Measurements from ENCODE around the gene RBM10. TPM values are rescaled to one million over a fixed set of nuclear protein-coding genes. Genes with fewer than 3 reads are reported as not detected.

RBM10 gene
- total and polyA plus RNA-seq, 2 of the 13 experiments (the other 11 are each of a cell fraction or from before 2014, with no cell fraction given): 15.9 to 43.1 TPM

DNA sequence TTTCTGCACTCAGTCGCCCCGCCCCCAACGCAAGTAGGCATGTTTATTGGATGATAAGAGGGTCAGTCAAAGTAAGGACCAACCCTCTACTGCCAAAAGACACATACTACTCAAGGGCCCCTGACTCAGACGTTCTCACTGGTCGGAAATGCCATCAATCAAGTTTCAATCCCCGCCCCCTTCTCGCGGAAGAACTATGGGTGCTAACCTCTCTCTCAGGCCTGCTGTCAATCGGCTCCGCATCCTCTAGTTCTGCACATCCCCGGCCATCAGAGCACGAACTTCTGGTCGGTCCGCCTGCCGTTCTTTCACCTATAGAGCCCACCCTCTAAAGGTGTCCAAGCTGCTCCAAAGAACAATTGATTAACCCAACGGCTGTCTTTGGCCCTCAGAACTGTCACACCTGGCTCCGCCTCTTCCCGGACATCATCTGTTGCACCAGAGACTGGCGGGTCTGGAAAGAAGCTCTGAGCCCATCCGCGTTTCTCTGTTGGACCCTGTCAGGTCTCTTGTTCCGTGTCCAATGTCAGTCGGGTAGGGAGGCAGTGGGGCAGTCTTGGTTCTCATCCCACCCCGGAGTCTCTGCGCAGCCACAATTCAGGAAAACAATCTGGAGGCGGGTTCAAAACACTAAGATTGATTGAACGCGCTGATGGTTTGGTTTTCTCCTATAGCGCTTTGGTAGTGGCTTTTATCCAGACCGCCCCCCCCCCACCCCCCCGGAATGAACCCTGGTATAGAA is 15.7 kb upstream of the RBM10 start (continued):
- TF ChIP-seq TEAD2 (CRISPR knock-in tag; IDR thresholded peaks at IDR 0.05) (no peak), ETV6 (CRISPR knock-in tag; conservative IDR thresholded peaks at IDR 0.05) (no peak), TAF1 (CRISPR knock-in tag; IDR thresholded peaks at IDR 0.05) (peak; percentile 56), SMARCC2 (IDR thresholded peaks at IDR 0.05) (no peak), PLRG1 (conservative IDR thresholded peaks at IDR 0.05) (no peak), NCOA1 (CRISPR knock-in tag; IDR thresholded peaks at IDR 0.05) (no peak), ZSCAN25 (CRISPR knock-in tag; IDR thresholded peaks at IDR 0.05) (no peak), ZNF614 (CRISPR knock-in tag; IDR thresholded peaks at IDR 0.05; ENCODE audit: borderline replicate concordance) (0 out of 2 replicates have a peak, but pooled peaks have one; percentile 34), CBFB (CRISPR knock-in tag; IDR thresholded peaks at IDR 0.05) (no peak), YEATS2 (CRISPR knock-in tag; IDR thresholded peaks at IDR 0.05; ENCODE audit: borderline replicate concordance) (peak; percentile 93), ZNF781 (CRISPR knock-in tag; IDR thresholded peaks at IDR 0.05; ENCODE audit: borderline replicate concordance, not compliant biosample characterization) (no peak), ARHGAP35 (CRISPR knock-in tag; IDR thresholded peaks at IDR 0.05; ENCODE audit: borderline replicate concordance) (no peak), GABPB1 (CRISPR knock-in tag; IDR thresholded peaks at IDR 0.05) (peak; percentile 49), ZBTB20 (CRISPR knock-in tag; IDR thresholded peaks at IDR 0.05; ENCODE audit: borderline replicate concordance, low read depth) (no peak), ZNF430 (CRISPR knock-in tag; IDR thresholded peaks at IDR 0.05) (no peak), ZNF773 (CRISPR knock-in tag; IDR thresholded peaks at IDR 0.05; ENCODE audit: borderline replicate concordance) (no peak), ZBTB44 (CRISPR knock-in tag; IDR thresholded peaks at IDR 0.05) (no peak), GABPA (IDR thresholded peaks at IDR 0.05; ENCODE audit: low read depth, low read length) (peak; percentile 22; the same call in 1 of the 2 replicates), GABPA (CRISPR knock-in tag; IDR thresholded peaks at IDR 0.05; ENCODE audit: low read depth) (peak; percentile 73), HNRNPK (IDR thresholded peaks at IDR 0.05; ENCODE audit: low read depth, low read length, poor library complexity, severe bottlenecking) (no peak), FLYWCH1 (CRISPR knock-in tag; IDR thresholded peaks at IDR 0.05) (no peak), ZBTB38 (CRISPR knock-in tag; IDR thresholded peaks at IDR 0.05) (no peak), NAIF1 (CRISPR knock-in tag; IDR thresholded peaks at IDR 0.05; ENCODE audit: borderline replicate concordance) (no peak), ZNF337 (CRISPR knock-in tag; IDR thresholded peaks at IDR 0.05; ENCODE audit: borderline replicate concordance, low read depth) (no peak)
- TF ChIP-seq, protein P1, sequence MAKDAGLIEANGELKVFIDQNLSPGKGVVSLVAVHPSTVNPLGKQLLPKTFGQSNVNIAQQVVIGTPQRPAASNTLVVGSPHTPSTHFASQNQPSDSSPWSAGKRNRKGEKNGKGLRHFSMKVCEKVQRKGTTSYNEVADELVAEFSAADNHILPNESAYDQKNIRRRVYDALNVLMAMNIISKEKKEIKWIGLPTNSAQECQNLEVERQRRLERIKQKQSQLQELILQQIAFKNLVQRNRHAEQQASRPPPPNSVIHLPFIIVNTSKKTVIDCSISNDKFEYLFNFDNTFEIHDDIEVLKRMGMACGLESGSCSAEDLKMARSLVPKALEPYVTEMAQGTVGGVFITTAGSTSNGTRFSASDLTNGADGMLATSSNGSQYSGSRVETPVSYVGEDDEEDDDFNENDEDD (CRISPR knock-in tag; IDR thresholded peaks at IDR 0.05; ENCODE audit: borderline replicate concordance): no peak
- TF ChIP-seq, protein P2, sequence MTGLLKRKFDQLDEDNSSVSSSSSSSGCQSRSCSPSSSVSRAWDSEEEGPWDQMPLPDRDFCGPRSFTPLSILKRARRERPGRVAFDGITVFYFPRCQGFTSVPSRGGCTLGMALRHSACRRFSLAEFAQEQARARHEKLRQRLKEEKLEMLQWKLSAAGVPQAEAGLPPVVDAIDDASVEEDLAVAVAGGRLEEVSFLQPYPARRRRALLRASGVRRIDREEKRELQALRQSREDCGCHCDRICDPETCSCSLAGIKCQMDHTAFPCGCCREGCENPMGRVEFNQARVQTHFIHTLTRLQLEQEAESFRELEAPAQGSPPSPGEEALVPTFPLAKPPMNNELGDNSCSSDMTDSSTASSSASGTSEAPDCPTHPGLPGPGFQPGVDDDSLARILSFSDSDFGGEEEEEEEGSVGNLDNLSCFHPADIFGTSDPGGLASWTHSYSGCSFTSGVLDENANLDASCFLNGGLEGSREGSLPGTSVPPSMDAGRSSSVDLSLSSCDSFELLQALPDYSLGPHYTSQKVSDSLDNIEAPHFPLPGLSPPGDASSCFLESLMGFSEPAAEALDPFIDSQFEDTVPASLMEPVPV (CRISPR knock-in tag; IDR thresholded peaks at IDR 0.05): no peak
- TF ChIP-seq, protein P3, sequence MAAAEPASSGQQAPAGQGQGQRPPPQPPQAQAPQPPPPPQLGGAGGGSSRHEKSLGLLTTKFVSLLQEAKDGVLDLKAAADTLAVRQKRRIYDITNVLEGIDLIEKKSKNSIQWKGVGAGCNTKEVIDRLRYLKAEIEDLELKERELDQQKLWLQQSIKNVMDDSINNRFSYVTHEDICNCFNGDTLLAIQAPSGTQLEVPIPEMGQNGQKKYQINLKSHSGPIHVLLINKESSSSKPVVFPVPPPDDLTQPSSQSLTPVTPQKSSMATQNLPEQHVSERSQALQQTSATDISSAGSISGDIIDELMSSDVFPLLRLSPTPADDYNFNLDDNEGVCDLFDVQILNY (CRISPR knock-in tag; conservative IDR thresholded peaks at IDR 0.05): no peak

All from HepG2 (cell line).